Measurements from ENCODE around the gene ACSM6.
"Not testable (repeated sequence)": the region's sequence is repeated elsewhere in the genome, so short reads cannot be mapped to it uniquely, and the experiment has no call there.

Gene ACSM6

DNA sequence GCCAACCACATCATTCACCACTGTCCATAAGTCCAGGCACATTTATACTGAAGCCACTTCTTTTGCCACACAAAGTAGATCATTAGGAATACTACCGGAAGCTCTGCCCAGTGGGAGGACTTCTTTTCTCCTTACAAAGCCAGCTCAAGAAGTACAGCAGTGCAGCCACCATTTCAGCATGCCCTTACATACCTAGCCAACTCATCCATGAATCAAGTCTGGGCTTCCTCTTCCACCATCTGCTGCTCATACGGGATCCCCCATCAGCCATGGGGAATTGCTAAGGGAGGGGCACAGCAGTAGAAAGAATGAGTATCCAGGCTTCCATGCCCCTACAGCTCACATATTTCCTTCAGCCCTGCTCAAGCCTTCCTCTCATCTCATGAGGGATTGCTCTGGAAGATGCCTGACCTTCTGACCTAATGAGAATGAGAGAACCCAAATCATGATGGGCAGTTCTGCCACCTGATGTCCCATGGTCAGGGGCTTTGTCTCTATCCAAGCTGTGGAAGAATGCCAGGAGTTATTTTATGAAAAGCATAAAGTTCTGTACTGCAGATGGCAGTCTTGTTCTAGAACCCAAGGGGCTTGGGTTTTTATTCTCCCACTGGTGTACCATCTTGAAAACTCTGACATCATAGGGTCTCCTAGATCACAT, 39.5 kb downstream of the ACSM6 start:
- H3K4me1 Mint-ChIP-seq: peaks cover 16% of the 10 kb centered on the region
- no peaks in the 10 kb centered on the region for H3K9me3 Mint-ChIP-seq

GRCh38 chr10:95234951-95235350, 40.9 kb downstream of the ACSM6 start:
- TF ChIP-seq, protein P1, sequence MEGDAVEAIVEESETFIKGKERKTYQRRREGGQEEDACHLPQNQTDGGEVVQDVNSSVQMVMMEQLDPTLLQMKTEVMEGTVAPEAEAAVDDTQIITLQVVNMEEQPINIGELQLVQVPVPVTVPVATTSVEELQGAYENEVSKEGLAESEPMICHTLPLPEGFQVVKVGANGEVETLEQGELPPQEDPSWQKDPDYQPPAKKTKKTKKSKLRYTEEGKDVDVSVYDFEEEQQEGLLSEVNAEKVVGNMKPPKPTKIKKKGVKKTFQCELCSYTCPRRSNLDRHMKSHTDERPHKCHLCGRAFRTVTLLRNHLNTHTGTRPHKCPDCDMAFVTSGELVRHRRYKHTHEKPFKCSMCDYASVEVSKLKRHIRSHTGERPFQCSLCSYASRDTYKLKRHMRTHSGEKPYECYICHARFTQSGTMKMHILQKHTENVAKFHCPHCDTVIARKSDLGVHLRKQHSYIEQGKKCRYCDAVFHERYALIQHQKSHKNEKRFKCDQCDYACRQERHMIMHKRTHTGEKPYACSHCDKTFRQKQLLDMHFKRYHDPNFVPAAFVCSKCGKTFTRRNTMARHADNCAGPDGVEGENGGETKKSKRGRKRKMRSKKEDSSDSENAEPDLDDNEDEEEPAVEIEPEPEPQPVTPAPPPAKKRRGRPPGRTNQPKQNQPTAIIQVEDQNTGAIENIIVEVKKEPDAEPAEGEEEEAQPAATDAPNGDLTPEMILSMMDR (IDR thresholded peaks at IDR 0.05; ENCODE audit: unreplicated experiment in 3 of 3): no peak
- H3K27ac Mint-ChIP-seq: no peak overlapping the region
- no peaks in the 10 kb centered on the region for H3K9me3 Mint-ChIP-seq
- H3K4me1 Mint-ChIP-seq: peaks cover 11% of the 10 kb centered on the region
- H3K27me3 Mint-ChIP-seq (ENCODE audit: low read depth): no peaks in the 10 kb centered on the region
- H3K4me3 Mint-ChIP-seq: no peak overlapping the region
- H3K36me3 Mint-ChIP-seq (ENCODE audit: low read depth): peaks cover 30% of the 10 kb centered on the region

More for the DNA sequence above, 39.5 kb downstream of the ACSM6 start:
- H3K4me3 Mint-ChIP-seq: peak overlapping the region in 2 of 3 experiments; percentile 31 to 34
- TF ChIP-seq, protein P1 (IDR thresholded peaks at IDR 0.05; ENCODE audit: unreplicated experiment in 3 of 3): no peak
- H3K36me3 Mint-ChIP-seq (ENCODE audit: low read depth): peaks cover 20% of the 10 kb centered on the region
- H3K27me3 Mint-ChIP-seq (ENCODE audit: low read depth): no peaks in the 10 kb centered on the region
- no peak overlapping the region for H3K27ac Mint-ChIP-seq

GRCh38 chr10:95235676-95236067, 41.6 kb downstream of the ACSM6 start:
- no peak overlapping the region for H3K4me3 Mint-ChIP-seq
- peaks cover 6% of the 10 kb centered on the region for H3K4me1 Mint-ChIP-seq
- H3K27me3 Mint-ChIP-seq (ENCODE audit: low read depth): no peaks in the 10 kb centered on the region
- TF ChIP-seq, protein P1 (IDR thresholded peaks at IDR 0.05; ENCODE audit: unreplicated experiment in 3 of 3): no peak
- H3K9me3 Mint-ChIP-seq: no peaks in the 10 kb centered on the region
- H3K27ac Mint-ChIP-seq: no peak overlapping the region
- H3K36me3 Mint-ChIP-seq (ENCODE audit: low read depth): peaks cover 36% of the 10 kb centered on the region

GRCh38 chr10:95236068-95236903, 42.2 kb downstream of the ACSM6 start:
- H3K27ac Mint-ChIP-seq: no peak overlapping the region
- no peaks in the 10 kb centered on the region for H3K27me3 Mint-ChIP-seq (ENCODE audit: low read depth)
- H3K4me3 Mint-ChIP-seq: no peak overlapping the region
- peaks cover 33% of the 10 kb centered on the region for H3K36me3 Mint-ChIP-seq (ENCODE audit: low read depth)
- TF ChIP-seq, protein P1 (IDR thresholded peaks at IDR 0.05; ENCODE audit: unreplicated experiment in 3 of 3): no peak
- no peaks in the 10 kb centered on the region for H3K4me1 Mint-ChIP-seq
- no peaks in the 10 kb centered on the region for H3K9me3 Mint-ChIP-seq

DNA sequence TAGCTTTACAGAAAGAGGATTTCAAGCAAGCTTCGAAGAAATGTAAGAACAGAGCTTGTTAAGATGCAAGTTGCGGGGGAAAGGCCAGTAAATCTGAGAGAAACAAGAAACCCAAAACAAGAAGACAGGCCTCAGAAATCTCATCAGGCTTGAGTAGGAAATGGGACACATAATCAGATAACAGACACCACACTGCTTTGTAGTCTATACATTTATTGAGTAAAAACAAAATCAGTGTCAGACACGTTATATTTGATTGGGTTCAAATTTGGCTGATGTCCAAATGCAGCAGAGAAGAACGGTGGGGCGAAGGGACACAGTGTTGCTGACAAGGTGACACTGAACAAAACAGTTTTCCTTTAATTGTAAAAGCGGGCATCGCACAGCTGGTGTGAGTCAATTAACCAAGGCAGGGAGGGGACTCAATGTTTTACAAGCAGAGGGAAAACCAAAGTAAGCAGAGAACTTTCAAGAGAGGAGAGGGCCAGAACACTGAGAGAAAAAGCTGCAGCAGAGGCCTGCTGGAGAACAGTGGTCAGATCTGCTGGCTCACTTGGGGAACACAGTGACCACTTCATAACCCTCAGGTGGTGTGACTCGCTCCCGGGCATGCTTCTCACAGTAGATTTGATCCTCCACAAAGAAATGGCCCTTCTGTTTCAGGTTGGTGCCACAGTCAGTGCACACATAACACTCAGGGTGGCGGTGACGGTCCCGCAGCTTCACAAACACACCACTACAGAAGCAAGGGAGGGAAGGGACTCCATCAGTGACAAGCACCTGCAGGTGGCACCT, 43.5 kb downstream of the ACSM6 start:
- no peak overlapping the region for H3K27ac Mint-ChIP-seq
- H3K27me3 Mint-ChIP-seq (ENCODE audit: low read depth): no peaks in the 10 kb centered on the region
- H3K4me3 Mint-ChIP-seq: no peak overlapping the region
- TF ChIP-seq, protein P1 (IDR thresholded peaks at IDR 0.05; ENCODE audit: unreplicated experiment in 3 of 3): no peak
- H3K9me3 Mint-ChIP-seq: no peaks in the 10 kb centered on the region
- H3K36me3 Mint-ChIP-seq (ENCODE audit: low read depth): peaks cover 33% of the 10 kb centered on the region
- no peaks in the 10 kb centered on the region for H3K4me1 Mint-ChIP-seq

GRCh38 chr10:95240096-95240495, 46.1 kb downstream of the ACSM6 start:
- H3K4me1 Mint-ChIP-seq: not testable (repeated sequence)

More at GRCh38 chr10:95240096-95240495, 46.1 kb downstream of the ACSM6 start:
- not testable (repeated sequence) for H3K9me3 Mint-ChIP-seq; H3K27me3 Mint-ChIP-seq (ENCODE audit: low read depth); H3K4me3 Mint-ChIP-seq; H3K27ac Mint-ChIP-seq
- peaks cover 21% of the 10 kb centered on the region for H3K36me3 Mint-ChIP-seq (ENCODE audit: low read depth)
